AG04449 (cell line): ENCODE measurements around the gene SDK1.

Source experiments
- CTCF ChIA-PET: fragments of 350-600 bp; formaldehyde crosslinking; extraction: SDS; loops from one replicate; lab custom pipeline; 2021; ENCODE audit warnings: antibody characterized with exemption; lab: Yijun Ruan, JAX
- POLR2A ChIA-PET: fragments of 400-600, 350-600 bp; formaldehyde crosslinking; extraction: SDS; loops from one replicate; lab custom pipeline; 2020; ENCODE audit warnings: antibody characterized with exemption, inconsistent platforms; lab: Yijun Ruan, JAX
- DNase-seq: peaks from one replicate; pipeline ENCODE4 v3.0.0-alpha.2; 2010; ENCODE audit warnings: low read depth, low spot score
- H3K4me3 ChIP-seq: 2 replicates; pipeline ENCODE4 v1.5.1; 2011; ENCODE audit warnings: low read depth, mild to moderate bottlenecking, control low read depth, low read length
- TF ChIP-seq, protein P1 (sequence below): IDR thresholded peaks from one replicate; pipeline ENCODE4 v1.5.1; 2011; ENCODE audit warnings: mild to moderate bottlenecking, moderate library complexity, low read length, control low read depth, inconsistent platforms; ENCODE audit not compliant: insufficient read depth; ENCODE audit errors: missing control alignments

SDK1 gene

DNA sequence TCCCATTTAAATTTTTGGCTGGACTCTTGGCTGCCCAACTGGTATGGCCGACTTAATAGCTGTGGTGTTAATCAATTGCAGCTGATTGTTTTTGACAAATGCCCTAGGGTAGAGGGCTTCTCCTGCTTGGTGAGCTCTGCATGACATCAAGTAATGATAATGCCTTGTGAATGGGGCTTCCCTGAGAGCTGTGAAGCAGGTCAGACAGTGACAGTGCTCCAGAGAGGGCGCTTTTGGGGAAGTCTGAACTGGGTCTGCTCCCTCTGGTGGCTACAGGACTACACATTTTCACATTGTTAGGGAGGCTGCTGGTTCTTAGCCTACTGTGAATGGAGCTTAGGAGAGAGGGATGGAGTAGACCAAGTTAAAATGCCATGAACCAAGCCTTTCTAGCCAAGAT is 98.8 kb downstream of the SDK1 start:
- DNase-seq = no peak
- ChIA-PET POLR2A (no interaction called here), CTCF (no interaction called here)
- H3K4me3 ChIP-seq = no peak overlapping the region
- TF ChIP-seq, protein P1, sequence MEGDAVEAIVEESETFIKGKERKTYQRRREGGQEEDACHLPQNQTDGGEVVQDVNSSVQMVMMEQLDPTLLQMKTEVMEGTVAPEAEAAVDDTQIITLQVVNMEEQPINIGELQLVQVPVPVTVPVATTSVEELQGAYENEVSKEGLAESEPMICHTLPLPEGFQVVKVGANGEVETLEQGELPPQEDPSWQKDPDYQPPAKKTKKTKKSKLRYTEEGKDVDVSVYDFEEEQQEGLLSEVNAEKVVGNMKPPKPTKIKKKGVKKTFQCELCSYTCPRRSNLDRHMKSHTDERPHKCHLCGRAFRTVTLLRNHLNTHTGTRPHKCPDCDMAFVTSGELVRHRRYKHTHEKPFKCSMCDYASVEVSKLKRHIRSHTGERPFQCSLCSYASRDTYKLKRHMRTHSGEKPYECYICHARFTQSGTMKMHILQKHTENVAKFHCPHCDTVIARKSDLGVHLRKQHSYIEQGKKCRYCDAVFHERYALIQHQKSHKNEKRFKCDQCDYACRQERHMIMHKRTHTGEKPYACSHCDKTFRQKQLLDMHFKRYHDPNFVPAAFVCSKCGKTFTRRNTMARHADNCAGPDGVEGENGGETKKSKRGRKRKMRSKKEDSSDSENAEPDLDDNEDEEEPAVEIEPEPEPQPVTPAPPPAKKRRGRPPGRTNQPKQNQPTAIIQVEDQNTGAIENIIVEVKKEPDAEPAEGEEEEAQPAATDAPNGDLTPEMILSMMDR = no peak

DNA sequence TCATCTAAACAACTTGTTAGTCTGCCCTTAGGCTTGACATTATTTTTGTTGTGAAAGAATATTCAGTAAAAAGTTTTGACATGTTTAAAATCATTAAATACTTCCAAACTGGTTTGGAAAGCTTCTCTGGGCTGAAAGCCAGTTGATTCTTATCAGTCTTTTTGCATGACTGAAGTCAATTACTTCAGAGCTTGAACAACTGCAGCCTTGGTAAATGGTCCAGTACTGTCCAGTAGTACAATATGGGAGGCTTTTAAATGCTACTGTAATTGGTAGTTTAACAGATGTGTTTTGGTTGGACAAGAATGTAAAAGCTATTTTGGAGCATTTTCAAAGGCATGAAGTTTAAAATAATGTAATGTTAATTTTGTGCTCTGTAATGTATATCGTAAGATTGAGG is 103.4 kb downstream of the SDK1 start:
- TF ChIP-seq, protein P1 = no peak
- H3K4me3 ChIP-seq = no peak overlapping the region
- no peak for DNase-seq
- ChIA-PET CTCF (no interaction called here), POLR2A (no interaction called here)

DNA sequence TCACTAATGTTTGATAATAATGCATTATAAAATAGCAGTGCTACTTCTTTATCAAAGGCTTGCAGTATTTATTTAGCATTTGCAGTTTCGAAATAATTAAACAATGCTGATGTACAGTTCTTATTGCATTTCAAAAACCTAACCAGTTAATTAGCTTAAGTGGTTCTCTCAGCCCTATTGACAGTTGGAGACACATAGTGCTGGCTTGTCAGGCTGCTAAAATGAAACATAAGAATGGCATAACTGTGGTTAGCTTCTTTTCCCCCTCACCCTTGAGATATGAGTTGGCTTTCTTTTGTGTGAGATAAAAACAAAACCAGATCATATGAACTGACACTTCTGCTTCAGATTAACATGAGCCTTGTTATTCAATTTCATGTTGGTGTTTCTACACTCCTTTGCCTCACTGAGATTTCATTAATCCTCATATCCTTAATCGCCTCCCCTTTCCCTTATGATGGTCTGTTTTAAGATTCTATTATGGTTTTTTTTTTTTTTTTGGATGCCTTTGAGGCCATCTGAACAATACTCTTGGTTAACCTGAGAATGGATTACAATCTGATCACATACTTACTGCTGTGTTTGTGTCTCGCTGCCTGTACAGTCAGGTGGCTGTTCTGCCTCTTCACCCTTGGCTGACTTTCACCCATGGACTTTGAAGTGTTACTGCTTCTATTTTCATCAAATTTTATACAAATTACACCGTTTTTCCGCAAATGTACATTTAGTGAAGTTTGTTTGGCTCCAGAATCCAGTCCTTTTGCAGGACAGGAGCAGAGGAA is 108.0 kb downstream of the SDK1 start:
- ChIA-PET POLR2A (no interaction called here), CTCF (no interaction called here)
- H3K4me3 ChIP-seq = no peak overlapping the region
- TF ChIP-seq, protein P1 = no peak
- no peak for DNase-seq

DNA sequence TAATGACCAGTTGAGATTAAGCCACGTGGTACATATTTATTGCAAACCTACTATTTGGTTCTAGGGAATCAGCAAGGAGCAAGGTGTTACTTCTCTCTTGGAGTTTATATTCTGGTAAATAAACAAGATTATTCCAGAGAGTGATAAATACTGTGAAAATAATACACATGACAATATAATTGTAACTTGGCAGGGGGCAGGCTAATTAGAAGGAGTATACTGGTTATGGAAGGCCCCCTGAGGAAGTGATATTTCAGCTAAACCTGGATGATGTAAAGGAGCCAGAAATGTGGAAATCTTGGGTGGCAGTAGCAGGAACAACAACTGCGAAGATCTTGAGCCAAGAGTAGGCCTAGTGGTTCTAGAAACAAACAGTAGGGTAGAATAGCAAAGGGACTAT is 111.8 kb downstream of the SDK1 start:
- no peak overlapping the region for H3K4me3 ChIP-seq
- no peak for DNase-seq
- TF ChIP-seq, protein P1 = no peak
- ChIA-PET POLR2A (no interaction called here), CTCF (no interaction called here)

DNA sequence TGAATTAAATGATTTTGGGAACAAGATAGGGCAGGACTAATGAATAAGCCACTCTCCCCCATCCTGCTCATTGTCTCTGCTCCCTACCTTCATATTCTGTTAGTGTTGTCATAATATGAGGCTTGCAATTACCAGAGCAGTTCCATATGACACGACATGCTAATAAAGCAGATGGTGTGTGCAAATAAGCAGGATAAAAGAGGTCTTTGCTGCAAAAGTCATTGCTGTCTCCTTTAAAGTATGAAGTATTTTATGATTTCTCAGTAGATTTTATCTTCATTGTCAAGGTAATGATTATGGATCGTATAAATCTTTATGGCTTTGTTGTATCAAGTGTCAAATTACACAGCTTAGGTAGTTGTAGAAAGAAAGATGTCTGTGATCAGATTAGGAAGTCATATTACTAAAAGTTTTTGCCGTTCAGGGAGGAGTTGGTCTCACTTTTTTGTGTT is 114.8 kb downstream of the SDK1 start:
- POLR2A ChIA-PET = no interaction called here
- TF ChIP-seq, protein P1 = no peak
- DNase-seq = no peak
- H3K4me3 ChIP-seq = no peak overlapping the region
- CTCF ChIA-PET = no interaction called here

DNA sequence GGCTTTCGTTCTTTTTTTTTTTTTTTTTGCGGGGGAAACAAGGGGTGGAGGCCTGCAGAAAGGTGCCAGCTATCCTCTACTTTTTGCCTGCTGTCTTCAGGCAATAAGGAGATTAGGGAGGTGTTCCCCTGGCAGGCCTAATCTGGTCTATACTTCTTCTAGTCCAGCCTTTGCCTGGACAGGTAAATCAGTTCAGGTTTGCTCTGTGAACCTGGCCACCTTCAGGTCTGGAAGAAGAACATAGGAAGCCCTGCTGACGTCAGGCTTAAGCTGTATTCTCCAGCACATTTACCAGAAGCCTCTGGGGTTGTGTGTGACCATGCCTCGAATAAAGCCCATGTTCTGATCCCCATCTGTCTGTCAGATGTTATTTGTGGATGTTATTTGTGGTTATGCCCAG is 115.4 kb downstream of the SDK1 start:
- no peak for DNase-seq
- CTCF ChIA-PET = no interaction called here

More for the DNA sequence above, 115.4 kb downstream of the SDK1 start:
- POLR2A ChIA-PET = no interaction called here
- TF ChIP-seq, protein P1 = no peak
- no peak overlapping the region for H3K4me3 ChIP-seq
